HTERT RPE-1 (cell line): ENCODE data around the gene DEPDC1B.
"Not testable (repeated sequence)": the region's sequence is repeated elsewhere in the genome, so short reads cannot be mapped to it uniquely, and the experiment has no call there.

ENCODE experiments used
- in situ Hi-C: fragments of 300-500 bp; cut with MboI; formaldehyde crosslinking; loops from 4 replicates; pipeline ENCODE4 v1.14.3; 2020; ENCODE audit warnings: low sequenced_read_pairs

The DEPDC1B gene

DNA sequence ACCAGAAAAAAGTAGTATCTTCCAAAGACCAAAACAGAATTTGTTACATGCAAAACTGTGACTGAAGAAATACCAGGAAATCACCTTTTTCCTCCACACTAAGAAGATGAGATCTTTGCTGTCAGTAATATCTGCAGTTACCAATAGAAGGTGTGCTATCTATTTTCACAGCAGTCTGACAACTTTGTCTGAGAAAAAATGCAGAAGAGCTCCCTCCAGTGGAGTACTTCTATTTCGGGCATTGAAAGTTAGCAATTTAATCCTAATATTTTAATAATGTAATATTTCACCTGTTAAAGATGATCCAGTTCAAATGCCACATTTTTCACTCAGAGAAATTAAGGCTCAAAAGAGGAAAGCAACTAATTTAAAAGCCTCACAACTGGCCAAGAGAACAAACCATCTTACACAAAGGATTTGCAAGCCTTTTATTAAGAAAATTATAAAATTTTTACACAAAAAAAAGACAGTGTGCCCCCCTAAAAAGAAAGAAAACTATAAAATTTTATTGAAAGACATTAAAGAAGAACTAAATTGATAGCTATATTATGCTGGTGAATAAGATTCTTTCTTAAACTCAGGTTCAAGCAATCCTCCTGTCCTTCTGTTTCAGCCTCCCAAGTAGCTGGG lies 50.6 kb downstream of the DEPDC1B start:
- in situ Hi-C loops = no loop called here

DNA sequence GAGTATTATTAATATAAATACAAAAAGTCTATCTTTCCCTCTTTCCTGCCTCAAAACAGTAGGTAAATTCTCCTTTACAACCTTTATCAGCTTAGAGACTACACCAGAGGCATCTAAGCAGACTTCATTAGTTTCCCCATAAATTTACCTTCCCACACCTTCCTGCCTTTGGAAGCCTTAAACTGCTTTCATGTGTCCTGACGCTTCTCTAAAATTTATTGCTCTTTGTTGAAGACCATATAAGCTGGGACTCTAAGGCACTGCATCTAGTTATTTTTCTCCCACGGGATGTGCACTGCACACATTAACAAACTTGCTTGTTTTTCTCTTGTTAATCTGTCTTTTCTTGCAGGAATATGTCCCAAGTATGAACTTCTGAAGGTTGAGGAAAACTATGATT lies 51.8 kb downstream of the DEPDC1B start:
- in situ Hi-C loops = no loop called here

DNA sequence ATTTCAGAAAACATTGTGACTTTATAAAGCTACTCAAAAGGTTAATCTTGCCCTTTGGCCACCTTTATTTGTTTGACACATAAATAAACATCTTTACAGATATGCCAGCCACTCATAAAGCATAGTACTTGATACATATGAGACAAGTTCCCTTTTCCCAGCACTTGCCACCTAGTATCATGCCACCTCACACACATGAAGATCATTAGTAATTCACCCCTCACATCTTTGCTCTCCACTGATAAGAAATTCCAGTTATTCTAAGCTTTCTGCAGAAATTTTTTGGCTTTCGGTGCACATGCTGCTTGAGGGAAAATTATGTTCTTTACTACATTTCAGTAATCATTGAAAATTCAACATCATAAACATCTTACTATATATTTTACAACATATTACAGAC lies 59.1 kb downstream of the DEPDC1B start:
- in situ Hi-C loops = no loop called here

DNA sequence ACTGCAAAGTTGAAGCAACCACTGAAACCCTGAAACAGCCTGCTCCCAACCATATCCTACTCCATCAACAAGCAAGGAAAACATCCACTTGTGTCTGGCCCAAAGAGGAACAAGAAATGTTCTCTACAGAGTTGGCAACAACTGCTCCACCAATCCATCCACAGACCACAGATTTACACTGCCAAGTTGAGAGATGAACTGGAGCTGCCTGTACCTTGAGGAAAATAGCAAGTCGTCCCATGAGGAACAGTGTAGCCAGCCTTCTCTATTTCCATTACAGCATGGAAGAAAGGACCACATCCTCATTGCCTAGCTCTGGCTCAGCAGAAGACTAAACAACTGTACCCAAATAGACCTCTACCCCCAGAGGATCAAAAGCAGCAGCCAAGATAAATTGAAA lies 60.4 kb downstream of the DEPDC1B start:
- in situ Hi-C loops = no loop called here

DNA sequence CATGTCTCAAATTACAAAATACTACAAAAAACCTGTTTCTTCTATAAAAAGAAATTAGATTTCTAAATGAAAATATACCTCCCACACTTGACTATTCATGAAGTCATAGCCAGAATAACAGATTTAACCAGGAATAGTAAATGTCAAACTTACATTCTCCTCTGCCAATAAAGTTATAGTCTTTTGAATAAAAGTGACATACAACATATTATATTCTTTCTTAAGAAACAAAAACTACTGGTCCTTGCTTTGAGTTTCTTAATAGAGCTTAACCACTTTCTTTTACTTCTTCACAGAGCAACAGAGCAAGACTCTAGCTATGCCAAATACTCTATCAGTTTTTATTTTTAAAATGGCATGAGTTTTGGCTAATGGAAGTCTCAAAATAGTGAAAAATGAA lies 61.7 kb downstream of the DEPDC1B start:
- in situ Hi-C loops = no loop called here

DNA sequence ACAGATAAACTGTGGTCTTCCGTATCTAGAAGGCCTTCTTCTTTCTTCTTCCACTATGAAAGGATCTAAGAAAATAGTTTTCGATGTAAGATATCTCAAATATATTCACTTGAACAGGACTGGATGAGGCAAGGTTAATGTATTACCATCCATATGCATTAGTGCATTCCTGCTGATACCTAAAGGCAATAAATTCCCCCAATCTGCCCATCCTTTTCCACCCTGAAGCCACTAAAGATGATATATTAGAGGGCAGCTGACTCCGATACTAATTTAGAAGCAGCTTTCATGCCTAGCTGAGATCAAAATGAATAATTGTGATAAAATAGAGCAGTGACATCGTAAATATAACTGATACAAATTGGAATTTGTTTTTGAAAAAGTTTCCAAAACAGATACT lies 63.3 kb downstream of the DEPDC1B start:
- in situ Hi-C loops = no loop called here

DNA sequence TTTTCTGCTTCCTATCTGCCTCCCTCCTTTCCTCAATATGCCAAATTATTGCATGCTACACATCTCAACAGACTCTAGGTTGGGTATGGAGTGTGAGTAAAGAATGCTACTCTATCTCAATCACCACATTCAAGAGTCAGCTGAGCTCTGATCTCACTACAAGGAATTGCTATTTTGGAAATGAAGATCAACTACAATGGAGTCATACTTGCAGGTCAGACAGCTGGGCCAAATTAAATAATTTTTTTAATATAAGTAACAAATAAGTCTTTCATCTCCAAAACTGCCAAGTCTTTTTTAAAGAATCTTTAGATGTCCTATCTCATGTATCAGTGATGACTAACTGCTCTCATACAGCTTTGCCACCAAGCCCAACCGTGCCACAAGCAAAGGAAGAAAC lies 64.0 kb downstream of the DEPDC1B start:
- in situ Hi-C loops = no loop called here

DNA sequence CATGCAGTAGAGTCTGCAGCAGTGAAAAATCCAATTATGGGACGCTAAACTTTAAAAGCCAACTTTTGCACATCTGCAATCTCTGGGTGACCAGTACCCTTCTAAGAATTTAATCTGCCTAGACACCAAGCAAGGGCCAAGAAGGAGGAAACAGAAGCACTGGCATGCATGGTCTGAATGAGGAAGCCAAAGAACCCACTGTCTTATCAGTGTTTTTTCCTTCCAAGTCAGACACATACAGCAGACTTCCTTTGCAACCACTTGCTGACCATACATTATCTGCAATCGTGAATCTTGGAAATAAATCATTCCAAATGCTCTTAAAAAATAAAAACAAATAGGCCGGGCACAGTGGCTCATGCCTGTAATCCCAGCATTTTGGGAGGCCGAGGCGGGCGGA lies 65.9 kb downstream of the DEPDC1B start:
- in situ Hi-C loops = no loop called here

DNA sequence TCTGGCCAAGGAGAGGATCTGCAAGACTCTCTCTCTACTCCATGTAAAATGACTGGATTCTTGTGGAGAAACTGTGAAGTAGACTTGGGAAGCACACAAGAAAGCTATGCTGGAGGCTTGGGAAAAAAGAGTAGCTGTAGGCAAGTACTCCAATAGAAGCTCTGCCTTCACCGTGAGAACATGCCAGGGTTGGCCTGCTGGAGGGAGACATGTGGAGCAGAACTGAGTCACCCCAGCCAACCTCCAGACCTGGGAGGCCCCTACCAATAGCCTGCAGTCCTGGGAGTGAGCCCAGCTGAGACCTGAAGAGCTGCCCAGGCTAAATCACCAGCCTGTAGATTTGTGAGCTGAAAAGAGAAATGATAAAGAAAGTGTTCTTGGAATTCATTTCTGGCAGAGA lies 66.6 kb downstream of the DEPDC1B start:
- in situ Hi-C loops = no loop called here

DNA sequence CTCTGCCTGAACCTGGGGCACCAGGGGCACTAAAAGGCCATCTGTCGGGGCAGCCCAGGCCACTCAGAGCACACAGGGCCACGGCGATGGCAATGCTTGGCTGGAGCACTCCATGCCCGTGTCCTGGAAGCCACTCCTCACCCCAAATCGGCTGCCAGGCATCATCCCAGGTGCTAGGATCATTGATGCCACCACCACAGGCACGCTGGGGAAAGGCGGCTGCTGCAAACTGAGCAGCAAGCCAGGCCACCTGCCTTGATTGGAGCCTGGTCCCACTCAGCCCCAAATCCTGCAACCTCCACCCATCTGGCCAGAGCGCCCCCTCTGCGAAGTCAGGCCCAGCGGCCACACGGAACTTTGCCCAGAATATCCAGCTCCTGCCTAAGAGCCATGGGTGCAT lies 67.8 kb downstream of the DEPDC1B start:
- in situ Hi-C loops = no loop called here

DNA sequence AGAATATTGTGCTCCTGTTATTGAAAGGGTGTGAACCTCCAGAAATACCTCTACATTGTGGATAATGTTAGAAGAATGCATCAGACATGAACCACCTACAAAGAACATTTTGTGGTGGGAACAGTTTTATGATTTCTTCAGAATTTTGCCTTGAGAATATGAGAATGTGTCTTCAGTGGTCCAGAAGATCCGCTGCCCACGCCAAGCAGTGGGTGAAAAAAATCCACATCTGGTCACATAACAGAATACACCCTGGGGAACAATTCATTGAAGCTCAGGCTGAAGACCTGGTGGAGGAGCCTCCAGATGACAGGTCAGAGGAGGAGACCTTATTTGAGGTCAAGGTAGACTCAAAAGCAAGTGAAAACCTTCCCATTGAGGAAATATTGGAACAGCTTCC lies 69.1 kb downstream of the DEPDC1B start:
- in situ Hi-C loops = no loop called here

DNA sequence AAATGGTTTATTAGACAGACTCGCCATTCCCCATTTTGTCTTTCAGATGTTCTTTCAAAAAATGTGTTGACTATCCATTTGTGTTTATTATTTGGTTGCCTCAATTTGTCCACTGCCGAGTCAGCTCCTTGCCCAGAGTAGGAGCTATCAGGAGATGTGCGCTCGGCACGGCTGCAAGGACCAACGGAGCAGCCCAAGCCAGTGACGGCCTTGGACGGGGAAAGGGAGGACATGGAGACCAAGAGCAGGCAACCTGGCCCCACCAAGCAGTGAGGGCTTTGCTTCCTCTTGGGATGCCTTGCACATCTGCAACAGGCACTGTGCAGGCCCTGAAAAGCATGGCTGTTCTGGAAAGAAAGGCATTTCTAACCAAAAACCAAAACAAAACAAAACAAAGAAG lies 69.8 kb downstream of the DEPDC1B start:
- in situ Hi-C loops = no loop called here

DNA sequence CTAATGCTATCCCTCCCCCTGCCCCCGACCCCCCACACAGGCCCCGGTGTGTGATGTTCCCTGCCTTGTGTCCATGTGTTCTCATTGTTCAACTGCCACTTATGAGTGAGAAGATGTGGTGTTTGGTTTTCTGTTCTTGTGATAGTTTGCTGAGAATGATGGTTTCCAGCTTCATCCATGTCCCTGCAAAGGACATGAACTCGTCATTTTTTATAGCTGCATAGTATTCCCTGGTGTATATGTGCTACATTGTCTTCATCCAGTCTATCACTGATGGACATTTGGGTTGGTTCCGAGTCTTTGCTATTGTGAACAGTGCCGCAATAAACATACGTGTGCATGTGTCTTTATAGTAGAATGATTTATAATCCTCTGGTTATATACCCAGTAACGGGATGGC lies 75.1 kb downstream of the DEPDC1B start:
- in situ Hi-C loops = not testable (repeated sequence)

DNA sequence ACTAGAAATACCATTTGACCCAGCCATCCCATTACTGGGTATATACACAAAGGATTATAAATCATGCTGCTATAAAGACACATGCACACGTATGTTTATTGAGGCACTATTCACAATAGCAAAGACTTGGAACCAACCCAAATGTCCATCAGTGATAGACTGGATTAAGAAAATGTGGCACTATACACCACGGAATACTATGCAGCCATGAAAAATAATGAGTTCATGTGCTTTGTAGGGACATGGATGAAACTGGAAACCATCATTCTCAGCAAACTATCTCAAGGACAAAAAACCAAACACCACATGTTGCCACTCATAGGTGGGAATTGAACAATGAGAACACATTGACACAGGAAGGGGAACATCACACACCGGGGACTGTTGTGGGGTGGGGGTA lies 79.2 kb downstream of the DEPDC1B start:
- in situ Hi-C loops = not testable (repeated sequence)

DNA sequence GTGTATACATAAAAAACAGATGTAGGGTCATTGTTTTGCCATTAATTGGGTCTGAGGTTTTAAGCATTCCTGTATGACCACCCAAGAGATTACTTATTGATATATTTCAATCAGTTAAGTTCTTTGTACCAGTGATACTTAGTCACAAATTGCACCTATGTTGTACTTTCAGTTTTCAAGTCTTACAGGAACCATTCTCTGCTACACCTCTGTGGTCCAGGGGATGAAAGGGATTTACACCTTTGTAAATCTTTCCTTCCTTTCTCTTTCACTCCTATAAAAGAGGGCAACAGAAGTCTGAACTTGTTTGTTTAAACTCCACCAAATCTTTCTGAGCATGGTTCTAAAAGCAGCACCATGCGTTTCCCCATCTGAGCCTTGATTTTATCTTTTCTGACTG lies 86.1 kb downstream of the DEPDC1B start:
- in situ Hi-C loops = no loop called here

DNA sequence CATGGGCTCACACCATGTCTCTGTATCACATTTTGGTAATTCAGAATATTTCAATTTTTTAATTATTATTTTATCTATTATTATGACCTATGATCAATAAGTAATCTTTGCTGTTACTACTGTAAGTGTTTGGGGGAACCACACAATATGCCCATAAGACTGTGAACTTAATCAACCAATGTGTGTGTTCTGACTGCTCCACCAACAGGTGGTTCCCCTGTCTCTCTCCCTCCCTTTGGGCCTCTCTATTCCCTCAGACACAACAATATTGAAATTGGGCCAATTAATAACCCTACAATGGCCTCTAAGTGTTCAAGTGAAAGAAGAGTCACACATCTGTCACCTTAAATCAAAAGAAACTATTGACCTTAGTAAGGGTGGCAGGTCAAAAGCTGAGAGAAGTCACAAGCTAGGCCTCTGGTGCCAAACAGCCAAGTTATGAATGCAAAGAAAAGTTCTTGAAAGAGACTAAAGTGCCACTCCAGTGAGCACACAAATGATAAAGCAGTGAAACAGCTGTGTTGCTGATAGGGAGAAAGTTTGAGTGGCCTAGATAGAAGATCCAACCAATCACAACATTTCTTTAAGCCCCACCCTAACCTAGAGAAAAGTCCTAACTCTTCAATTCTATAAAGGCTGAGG lies 88.7 kb downstream of the DEPDC1B start:
- in situ Hi-C loops = no loop called here

DNA sequence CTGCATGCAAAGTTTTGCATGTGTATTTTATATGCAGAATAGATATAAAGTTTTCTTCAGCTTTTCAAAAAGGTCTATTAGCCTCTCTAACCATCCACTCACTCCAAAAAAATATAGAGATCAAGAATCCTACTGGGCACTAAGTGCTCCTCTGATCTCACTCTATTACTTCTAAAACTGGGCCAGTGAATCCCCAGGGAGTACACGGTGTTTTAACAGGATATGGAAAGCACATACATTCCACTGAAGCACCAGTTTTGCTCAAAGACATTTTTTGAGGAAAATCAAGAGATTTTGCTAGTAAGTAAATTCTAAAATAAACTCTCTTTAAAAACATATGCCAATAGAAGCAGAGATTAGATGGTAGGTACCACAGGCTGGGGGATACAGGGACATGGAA lies 95.2 kb downstream of the DEPDC1B start:
- in situ Hi-C loops = no loop called here

DNA sequence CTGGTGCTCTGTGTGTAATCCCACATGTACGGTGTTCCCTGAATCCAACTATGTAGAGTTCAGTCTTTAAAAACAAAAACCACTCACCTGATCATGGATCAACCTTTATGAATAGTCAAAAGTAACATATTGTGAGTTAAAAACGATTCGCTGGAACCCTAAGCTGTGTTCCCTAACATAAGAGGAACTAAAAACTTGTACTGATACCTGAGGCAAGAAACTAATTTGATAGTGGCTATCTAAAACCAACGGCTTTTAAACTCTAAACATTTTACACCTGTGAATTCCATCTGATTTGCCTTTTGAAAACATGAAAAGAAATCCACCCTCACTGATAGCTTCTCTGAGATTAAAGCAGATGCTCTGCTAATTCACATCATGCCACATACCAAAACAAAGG lies 101.5 kb downstream of the DEPDC1B start:
- in situ Hi-C loops = no loop called here

DNA sequence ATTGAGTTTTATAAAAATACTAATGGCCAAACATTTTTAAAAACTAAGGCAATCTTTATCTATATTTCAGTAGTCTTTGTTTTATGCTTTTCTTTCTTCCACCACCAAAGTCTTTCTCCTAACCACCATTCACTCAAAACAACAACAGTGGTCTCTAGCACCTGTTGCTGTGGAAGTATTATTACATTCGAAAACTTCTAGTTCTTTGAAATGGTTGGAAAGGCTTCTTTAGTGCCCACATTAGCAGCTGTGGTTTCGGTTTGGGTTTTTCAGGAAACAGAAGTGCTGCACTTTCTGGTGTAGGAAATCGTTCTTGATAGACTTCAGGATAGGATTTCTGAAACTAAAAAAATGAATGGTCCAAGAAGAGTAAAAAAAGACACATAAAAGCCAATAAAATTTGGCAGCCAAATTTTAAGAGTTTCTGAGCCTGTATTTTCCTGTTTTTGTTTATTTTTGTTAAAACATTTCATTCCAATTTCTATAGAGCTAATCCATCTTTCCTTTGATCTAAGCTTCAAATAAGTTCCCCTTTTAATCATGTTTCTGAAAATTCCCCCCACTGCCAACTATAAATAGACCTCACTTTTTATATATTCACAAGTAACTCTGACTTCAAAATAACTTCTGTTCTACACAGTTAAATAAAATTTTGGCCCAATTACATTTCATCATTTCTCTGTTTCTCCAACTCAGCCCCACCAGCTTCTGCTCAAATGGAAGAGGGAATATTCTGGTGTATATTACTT lies 102.2 kb downstream of the DEPDC1B start:
- in situ Hi-C loops = no loop called here

DNA sequence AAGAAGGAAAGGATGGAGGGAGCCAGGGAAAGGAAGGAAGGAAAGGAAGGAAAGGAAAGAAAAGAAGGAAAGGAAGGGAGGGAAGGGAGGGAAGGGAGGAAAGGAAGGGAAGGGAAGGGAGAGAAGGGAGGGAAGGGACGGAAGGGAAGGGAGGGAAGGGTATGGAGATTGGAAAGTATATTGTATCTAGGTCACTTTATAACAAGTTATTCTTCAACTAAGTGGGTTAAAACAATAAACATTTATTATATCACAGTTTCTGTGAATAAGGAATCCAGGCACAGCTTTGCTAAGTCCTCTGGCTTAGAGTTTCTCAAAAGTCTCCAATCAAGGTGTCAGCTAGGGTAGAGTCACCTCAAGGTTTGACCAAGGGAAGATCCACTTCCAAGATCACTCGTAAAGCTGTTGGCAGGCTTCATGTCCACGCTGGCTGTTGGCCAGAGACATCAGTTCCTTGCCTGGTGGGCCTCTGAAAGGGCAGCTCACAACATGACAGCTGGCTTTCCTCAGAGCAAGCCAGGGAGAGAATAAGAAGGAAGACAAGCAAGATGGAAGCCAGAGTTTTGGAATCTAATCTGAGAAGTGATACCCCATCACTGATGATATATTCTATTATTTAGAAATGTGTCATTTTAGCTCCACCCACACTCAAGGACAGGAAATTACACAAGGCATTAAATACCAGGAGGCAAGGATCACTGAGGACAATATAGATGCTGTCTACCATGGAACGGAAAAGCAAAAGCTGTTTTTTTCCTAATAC lies 105.1 kb downstream of the DEPDC1B start:
- in situ Hi-C loops = no loop called here

DNA sequence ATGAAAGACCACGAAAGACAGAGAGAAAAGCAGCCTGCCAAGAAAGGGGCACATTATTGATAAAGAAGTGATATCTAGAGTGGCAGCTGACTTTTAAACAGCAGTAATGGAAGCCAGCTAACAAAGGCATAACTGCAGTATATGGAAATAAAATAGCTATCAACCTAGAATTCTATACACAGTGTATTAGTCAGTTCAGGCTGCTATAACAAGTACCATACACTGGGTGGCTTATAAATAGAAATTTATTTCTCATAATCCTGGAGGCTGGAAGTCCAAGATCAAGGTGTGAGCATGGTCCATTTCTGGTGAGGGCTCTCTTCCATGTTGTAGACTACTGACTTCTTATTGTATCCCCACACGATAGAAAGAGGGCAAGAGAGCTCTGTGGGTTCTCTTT lies 109.8 kb downstream of the DEPDC1B start:
- in situ Hi-C loops = no loop called here

DNA sequence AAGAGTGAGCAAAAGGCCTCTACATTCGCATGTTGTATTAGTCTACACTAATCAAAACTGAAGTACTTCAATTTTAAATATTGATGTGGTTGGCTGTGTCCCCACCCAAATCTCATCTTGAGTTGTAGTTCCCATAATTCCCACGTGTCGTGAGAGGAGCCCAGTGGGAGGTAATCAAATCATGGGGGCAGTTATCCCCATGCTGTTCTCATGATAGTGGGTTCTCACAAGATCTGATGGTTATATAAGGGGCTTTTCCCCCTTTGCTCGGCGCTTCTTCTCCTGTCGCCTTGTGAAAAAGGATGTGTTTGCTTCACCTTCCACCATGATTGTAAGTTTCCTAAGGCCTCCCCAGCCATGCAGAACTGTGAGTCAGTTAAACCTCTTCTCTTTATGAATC lies 112.7 kb downstream of the DEPDC1B start:
- in situ Hi-C loops = not testable (repeated sequence)
